HS-5 (cell line): ENCODE data around the gene ITPRID1.
A peak's percentile ranks its signal among the peaks of the same experiment; 100 is the strongest.
"Not testable (repeated sequence)": the region's sequence is repeated elsewhere in the genome, so short reads cannot be mapped to it uniquely, and the experiment has no call there.

Experiments used
- DNase-seq: peaks from one replicate; pipeline ENCODE4 v3.0.0-alpha.2; 2012; ENCODE audit warnings: low read depth

The ITPRID1 gene

GRCh38 chr7:31513790-31514189 lies at the start of gene ITPRID1:
Gene ITPRID1, plus strand, starts transcription at chr7:31514090. Its CDS starts 38,935 bp downstream, at chr7:31553025.
- no peak for DNase-seq

GRCh38 chr7:31464601-31465000 lies 49.3 kb upstream of the ITPRID1 start:
- no peak for DNase-seq

- DNase-seq, result no peak
These were observed 48.6 kb upstream of the ITPRID1 start for GRCh38 chr7:31465285-31465684.

- DNase-seq, result no peak
These were observed 47.9 kb upstream of the ITPRID1 start for GRCh38 chr7:31466036-31466435.

- not testable (repeated sequence) for DNase-seq
These were observed 43.0 kb upstream of the ITPRID1 start for GRCh38 chr7:31470883-31471282.

- DNase-seq, result no peak
These were observed 38.5 kb upstream of the ITPRID1 start for GRCh38 chr7:31475368-31475767.

GRCh38 chr7:31476073-31476745 lies 37.7 kb upstream of the ITPRID1 start:
- DNase-seq, result no peak

GRCh38 chr7:31476941-31477677 lies 36.8 kb upstream of the ITPRID1 start:
- DNase-seq, result no peak

GRCh38 chr7:31478018-31478417 lies 35.9 kb upstream of the ITPRID1 start:
- DNase-seq, result no peak

GRCh38 chr7:31478721-31479120 lies 35.2 kb upstream of the ITPRID1 start:
- DNase-seq, result no peak

- no peak for DNase-seq
These were observed 26.8 kb upstream of the ITPRID1 start for GRCh38 chr7:31487071-31487470.

- DNase-seq, result no peak
These were observed 26.4 kb upstream of the ITPRID1 start for GRCh38 chr7:31487476-31487875.

- DNase-seq, result peak; percentile 11
These were observed 25.2 kb upstream of the ITPRID1 start for GRCh38 chr7:31488562-31489203.

- no peak for DNase-seq
These were observed 23.0 kb upstream of the ITPRID1 start for GRCh38 chr7:31490796-31491314.

GRCh38 chr7:31492086-31492485 lies 21.8 kb upstream of the ITPRID1 start:
- no peak for DNase-seq

GRCh38 chr7:31493714-31494181 lies 20.1 kb upstream of the ITPRID1 start:
- no peak for DNase-seq

GRCh38 chr7:31494421-31494820 lies 19.5 kb upstream of the ITPRID1 start:
- no peak for DNase-seq

GRCh38 chr7:31495653-31496052 lies 18.2 kb upstream of the ITPRID1 start:
- DNase-seq, result no peak

GRCh38 chr7:31497516-31497915 lies 16.4 kb upstream of the ITPRID1 start:
- DNase-seq, result no peak

GRCh38 chr7:31500656-31501055 lies 13.2 kb upstream of the ITPRID1 start:
- no peak for DNase-seq

- DNase-seq, result no peak
These were observed 5.1 kb upstream of the ITPRID1 start for GRCh38 chr7:31508823-31509222.

- DNase-seq, result no peak
These were observed 1.7 kb upstream of the ITPRID1 start for GRCh38 chr7:31512166-31512565.
